Mesothelial cell of epicardium (in vitro differentiated cells): ENCODE data around the gene DHX30. TPM values are rescaled to one million over a fixed set of nuclear protein-coding genes. Genes with fewer than 3 reads are reported as not detected.

Experiments used
- DNase-seq, 2 experiments: peaks; one replicate each; pipeline ENCODE4 v3.0.0; 2021; ENCODE audit warnings: low spot score in 2 of 2; ENCODE audit not compliant: unreplicated experiment in 2 of 2
- H3K27ac Mint-ChIP-seq: 2 replicates; pipeline ENCODE4 v1.8.0; 2021; ENCODE audit warnings: mixed read lengths
- H3K27me3 Mint-ChIP-seq: 2 replicates; pipeline ENCODE4 v1.8.0; 2021; ENCODE audit warnings: low read depth, mixed read lengths
- H3K36me3 Mint-ChIP-seq: 2 replicates; pipeline ENCODE4 v1.8.0; 2021; ENCODE audit warnings: mixed read lengths
- H3K4me1 Mint-ChIP-seq: 2 replicates; pipeline ENCODE4 v1.8.0; 2021; ENCODE audit warnings: mixed read lengths
- H3K4me3 Mint-ChIP-seq: 2 replicates; pipeline ENCODE4 v1.8.0; 2021; ENCODE audit warnings: mild to moderate bottlenecking, moderate library complexity, mixed read lengths
- H3K9me3 Mint-ChIP-seq: 2 replicates; pipeline ENCODE4 v1.8.0; 2021; ENCODE audit warnings: mixed read lengths
- total RNA-seq: library from RNA; stranded (reverse); gene quantifications from 3 replicates; pipeline ENCODE4 v1.2.1, GENCODE V29; 2021
- TF ChIP-seq, protein P1 (sequence below): fragments of 200-600 bp; sonication (generic); IDR thresholded peaks from one replicate; pipeline ENCODE4 v1.5.0; 2021; ENCODE audit warnings: antibody characterized with exemption; ENCODE audit not compliant: unreplicated experiment

DHX30 gene
- total RNA-seq, 1 donor from 2014 or later = 122 TPM

DNA sequence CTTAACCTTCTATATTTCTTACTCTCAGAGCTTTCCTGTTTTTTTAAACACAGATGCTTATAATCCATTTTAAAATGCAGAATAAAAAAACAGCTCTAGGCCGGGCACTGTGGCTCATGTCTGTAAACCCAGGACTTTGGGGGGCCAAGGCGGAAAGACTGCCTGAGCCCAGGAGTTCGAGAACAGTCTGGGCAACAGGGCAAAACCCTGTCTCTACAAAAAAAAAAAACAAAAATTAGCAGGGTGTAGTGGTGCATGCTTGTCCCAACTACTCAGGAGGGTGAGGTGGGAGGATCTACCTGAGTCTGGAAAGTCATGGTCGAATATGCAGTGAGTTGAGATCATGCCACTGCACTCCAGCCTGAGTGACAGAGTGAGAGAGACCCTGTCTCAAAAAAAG, 36.8 kb upstream of the DHX30 start:
- no peaks in the 10 kb centered on the region for H3K9me3 Mint-ChIP-seq
- H3K27ac Mint-ChIP-seq = peak overlapping the region; percentile 16

DNA sequence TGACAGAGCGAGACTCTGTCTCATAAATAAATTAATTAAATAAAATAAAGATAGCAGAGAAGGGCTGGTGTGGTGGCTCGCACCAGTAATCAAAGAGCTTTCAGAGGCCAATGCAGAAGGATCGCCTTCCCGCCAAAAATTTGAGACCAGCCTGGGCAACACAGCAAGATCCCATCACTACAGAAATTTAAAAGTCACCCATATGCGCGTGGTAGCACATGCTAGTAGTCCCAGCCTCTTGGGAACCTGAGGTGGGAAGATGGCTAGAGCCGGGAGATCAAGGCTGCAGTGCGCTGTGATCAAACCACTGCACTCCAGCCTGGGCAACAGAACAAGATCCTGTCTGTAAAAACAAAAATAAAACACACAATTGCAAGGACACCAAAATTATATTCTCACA, 30.9 kb upstream of the DHX30 start:
- no peaks in the 10 kb centered on the region for H3K9me3 Mint-ChIP-seq
- H3K27ac Mint-ChIP-seq = peak overlapping the region; percentile 9
- no peak for DNase-seq
- no peak overlapping the region for H3K4me3 Mint-ChIP-seq
- H3K4me1 Mint-ChIP-seq = peaks cover 6% of the 10 kb centered on the region
- H3K36me3 Mint-ChIP-seq = peaks cover 17% of the 10 kb centered on the region
- no peaks in the 10 kb centered on the region for H3K27me3 Mint-ChIP-seq
- TF ChIP-seq, protein P1, sequence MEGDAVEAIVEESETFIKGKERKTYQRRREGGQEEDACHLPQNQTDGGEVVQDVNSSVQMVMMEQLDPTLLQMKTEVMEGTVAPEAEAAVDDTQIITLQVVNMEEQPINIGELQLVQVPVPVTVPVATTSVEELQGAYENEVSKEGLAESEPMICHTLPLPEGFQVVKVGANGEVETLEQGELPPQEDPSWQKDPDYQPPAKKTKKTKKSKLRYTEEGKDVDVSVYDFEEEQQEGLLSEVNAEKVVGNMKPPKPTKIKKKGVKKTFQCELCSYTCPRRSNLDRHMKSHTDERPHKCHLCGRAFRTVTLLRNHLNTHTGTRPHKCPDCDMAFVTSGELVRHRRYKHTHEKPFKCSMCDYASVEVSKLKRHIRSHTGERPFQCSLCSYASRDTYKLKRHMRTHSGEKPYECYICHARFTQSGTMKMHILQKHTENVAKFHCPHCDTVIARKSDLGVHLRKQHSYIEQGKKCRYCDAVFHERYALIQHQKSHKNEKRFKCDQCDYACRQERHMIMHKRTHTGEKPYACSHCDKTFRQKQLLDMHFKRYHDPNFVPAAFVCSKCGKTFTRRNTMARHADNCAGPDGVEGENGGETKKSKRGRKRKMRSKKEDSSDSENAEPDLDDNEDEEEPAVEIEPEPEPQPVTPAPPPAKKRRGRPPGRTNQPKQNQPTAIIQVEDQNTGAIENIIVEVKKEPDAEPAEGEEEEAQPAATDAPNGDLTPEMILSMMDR = no peak

More for the DNA sequence above, 36.8 kb upstream of the DHX30 start:
- DNase-seq = no peak
- H3K27me3 Mint-ChIP-seq = no peaks in the 10 kb centered on the region
- TF ChIP-seq, protein P1 = no peak
- peaks cover 24% of the 10 kb centered on the region for H3K36me3 Mint-ChIP-seq
- no peak overlapping the region for H3K4me3 Mint-ChIP-seq
- peaks cover 3% of the 10 kb centered on the region for H3K4me1 Mint-ChIP-seq

DNA sequence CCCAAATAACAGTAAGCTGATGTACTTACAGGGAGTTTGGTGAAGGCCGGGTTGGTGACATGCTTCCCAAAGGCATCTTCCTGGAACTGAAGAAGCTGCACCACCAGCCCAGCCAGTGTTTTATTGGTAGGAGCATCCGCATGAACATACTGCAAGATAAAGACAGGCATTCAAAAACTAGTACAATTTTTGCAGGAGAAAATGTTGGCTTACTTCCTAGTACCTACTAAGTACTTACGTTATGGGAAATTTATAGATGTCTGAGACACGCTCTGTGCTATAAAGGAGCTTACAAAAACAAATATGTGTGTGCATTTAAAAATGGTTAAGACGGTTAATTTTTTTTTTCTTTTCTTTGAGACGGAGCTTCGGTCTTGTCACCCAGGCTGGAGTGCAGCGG, 30.1 kb upstream of the DHX30 start:
- Mint-ChIP-seq H3K9me3 (no peaks in the 10 kb centered on the region), H3K36me3 (peaks cover 17% of the 10 kb centered on the region), H3K4me1 (peaks cover 6% of the 10 kb centered on the region), H3K27ac (peak overlapping the region; percentile 61), H3K4me3 (no peak overlapping the region), H3K27me3 (no peaks in the 10 kb centered on the region)
- TF ChIP-seq, protein P1 = no peak
- no peak for DNase-seq

DNA sequence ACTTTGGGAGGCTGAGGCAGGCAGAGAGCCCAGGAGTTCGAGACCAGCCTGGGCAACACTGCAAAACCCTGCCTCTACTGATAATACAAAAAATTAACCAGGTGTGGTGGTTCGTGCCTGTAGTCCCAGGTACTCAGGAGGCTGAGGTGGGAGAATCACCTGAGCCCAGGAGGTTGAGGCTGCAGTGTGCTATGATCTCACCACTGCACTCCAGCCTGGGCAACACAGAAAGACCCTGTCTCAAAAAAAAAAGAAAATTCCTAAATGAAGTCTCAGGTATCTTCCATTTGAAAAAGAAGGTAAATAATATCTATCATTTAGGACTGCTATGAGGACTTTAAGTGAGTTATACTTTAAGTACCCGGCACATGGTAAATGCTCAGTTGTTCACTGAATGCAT, 24.2 kb upstream of the DHX30 start:
- TF ChIP-seq, protein P1 = no peak
- H3K27me3 Mint-ChIP-seq = no peaks in the 10 kb centered on the region
- no peak overlapping the region for H3K4me3 Mint-ChIP-seq
- no peaks in the 10 kb centered on the region for H3K9me3 Mint-ChIP-seq
- H3K36me3 Mint-ChIP-seq = peaks cover 3% of the 10 kb centered on the region
- peaks cover 24% of the 10 kb centered on the region for H3K4me1 Mint-ChIP-seq
- H3K27ac Mint-ChIP-seq = no peak overlapping the region
- no peak for DNase-seq

DNA sequence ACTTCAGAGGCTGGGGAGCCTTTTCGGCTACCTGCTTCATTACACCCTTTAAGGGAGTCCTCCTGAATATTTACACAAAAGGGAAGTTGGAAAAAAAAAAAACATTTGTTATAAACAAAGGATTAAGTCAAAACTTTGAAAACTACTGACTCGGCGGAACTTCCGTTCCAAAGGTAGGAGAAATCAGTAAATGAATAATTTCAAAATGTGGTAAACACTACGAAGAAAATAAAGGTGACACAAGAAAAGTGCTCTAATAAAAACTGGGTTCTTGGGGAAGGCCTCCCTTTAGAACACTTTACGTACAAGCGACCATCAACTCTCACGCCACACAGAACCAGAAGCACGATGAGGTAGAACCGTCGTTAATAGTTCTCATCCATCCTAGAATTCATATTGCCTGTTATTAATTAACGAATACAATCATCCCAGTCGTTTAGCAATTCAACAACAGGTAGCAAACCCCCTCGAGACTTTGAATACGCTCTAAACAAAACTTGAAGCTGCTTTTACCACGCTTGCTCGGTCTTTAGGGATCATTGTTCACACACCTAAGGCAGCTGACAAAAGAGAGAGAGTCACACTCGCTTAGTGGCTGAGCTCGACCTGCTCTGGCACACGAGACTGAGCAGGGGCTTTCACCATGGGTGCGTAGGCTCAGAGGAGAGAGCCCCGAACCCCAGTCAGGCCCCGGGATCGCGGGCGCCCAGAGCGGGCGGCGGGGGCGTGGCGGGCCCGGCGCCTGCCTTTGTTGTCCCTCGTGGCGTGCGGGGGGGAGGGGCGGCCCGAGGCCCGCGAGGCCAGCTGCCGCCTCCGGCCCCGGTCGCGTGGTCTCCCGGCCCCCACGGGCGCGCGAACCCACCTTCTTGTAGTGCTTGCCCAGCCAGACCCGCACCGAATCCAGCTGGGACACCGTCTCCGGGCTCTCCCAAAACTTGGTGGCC, 21.9 kb upstream of the DHX30 start:
- H3K4me1 Mint-ChIP-seq = peaks cover 21% of the 10 kb centered on the region
- DNase-seq = peak; percentile 54 to 73
- peak overlapping the region; percentile 96 for H3K27ac Mint-ChIP-seq
- H3K4me3 Mint-ChIP-seq = peak overlapping the region; percentile 96
- H3K27me3 Mint-ChIP-seq = no peaks in the 10 kb centered on the region
- no peaks in the 10 kb centered on the region for H3K36me3 Mint-ChIP-seq
- no peaks in the 10 kb centered on the region for H3K9me3 Mint-ChIP-seq
- TF ChIP-seq, protein P1 = no peak
